SK-N-SH treated with all-trans-retinoic acid at 6 μM for 48 hours (cell line): ENCODE results near the gene DLG2.

ENCODE experiments used
- ATAC-seq: fragments of 200-7000 bp; cut with Tn5 transposase; 3 replicates; pipeline ENCODE4 v1.9.1; 2020; ENCODE audit warnings: mild to moderate bottlenecking, moderate library complexity
- ARNTL ChIP-seq: fragments of 450-650 bp; formaldehyde crosslinking; IDR thresholded peaks from 2 replicates; pipeline ENCODE4 v1.5.0; 2020; ENCODE audit warnings: low read depth, mild to moderate bottlenecking, moderate library complexity, borderline replicate concordance
- BACH2 ChIP-seq: fragments of 250-450 bp; sonication (Bioruptor Pico); IDR thresholded peaks from 2 replicates; pipeline ENCODE4 v1.9.0; 2021; ENCODE audit warnings: mild to moderate bottlenecking, borderline replicate concordance
- CSDC2 ChIP-seq: fragments of 250-450 bp; sonication (Bioruptor Pico); IDR thresholded peaks from 2 replicates; pipeline ENCODE4 v1.5.0; 2020; ENCODE audit warnings: mild to moderate bottlenecking, moderate library complexity
- CSRNP3 ChIP-seq: fragments of 250-450 bp; sonication (Bioruptor Pico); IDR thresholded peaks from 2 replicates; pipeline ENCODE4 v1.5.1; 2021; ENCODE audit warnings: mild to moderate bottlenecking, moderate library complexity
- ESRRG ChIP-seq: fragments of 250-450 bp; sonication (Bioruptor Pico); IDR thresholded peaks from 2 replicates; pipeline ENCODE4 v1.6.1; 2021; ENCODE audit warnings: mild to moderate bottlenecking
- GLIS3 ChIP-seq: fragments of 250-450 bp; sonication (Bioruptor Pico); IDR thresholded peaks from 2 replicates; pipeline ENCODE4 v1.5.0; 2020; ENCODE audit warnings: mild to moderate bottlenecking, moderate library complexity
- ISL1 ChIP-seq: fragments of 250-450 bp; sonication (Bioruptor Pico); IDR thresholded peaks from 2 replicates; pipeline ENCODE4 v2.1.2; 2022; ENCODE audit warnings: mild to moderate bottlenecking, moderate library complexity
- OSR1 ChIP-seq: fragments of 250-450 bp; sonication (Bioruptor Pico); IDR thresholded peaks from 2 replicates; pipeline ENCODE4 v1.8.0; 2022; ENCODE audit warnings: moderate library complexity, mild to moderate bottlenecking, inconsistent platforms
- PATZ1 ChIP-seq: fragments of 250-450 bp; sonication (Bioruptor Pico); IDR thresholded peaks from 2 replicates; pipeline ENCODE4 v1.8.0; 2020; ENCODE audit warnings: mild to moderate bottlenecking, moderate library complexity, borderline replicate concordance
- POU6F1 ChIP-seq: fragments of 250-450 bp; sonication (Bioruptor Pico); IDR thresholded peaks from 2 replicates; pipeline ENCODE4 v1.8.0; 2021; ENCODE audit warnings: low read depth, mild to moderate bottlenecking, moderate library complexity, borderline replicate concordance
- PPARA ChIP-seq: fragments of 250-450 bp; sonication (Bioruptor Pico); IDR thresholded peaks from 2 replicates; pipeline ENCODE4 v1.5.0; 2020; ENCODE audit warnings: mild to moderate bottlenecking, borderline replicate concordance
- RARB ChIP-seq: fragments of 250-450 bp; sonication (Bioruptor Pico); IDR thresholded peaks from 2 replicates; pipeline ENCODE4 v1.8.0; 2021; ENCODE audit warnings: mild to moderate bottlenecking, moderate library complexity
- SNAI2 ChIP-seq: fragments of 250-450 bp; sonication (Bioruptor Pico); IDR thresholded peaks from 2 replicates; pipeline ENCODE4 v1.5.0; 2020; ENCODE audit warnings: mild to moderate bottlenecking, moderate library complexity
- TCF4 ChIP-seq: fragments of 250-450 bp; sonication (Bioruptor Pico); IDR thresholded peaks from 2 replicates; pipeline ENCODE4 v1.8.0; 2021; ENCODE audit warnings: mild to moderate bottlenecking, moderate library complexity, borderline replicate concordance
- TOX ChIP-seq: fragments of 250-450 bp; sonication (Bioruptor Pico); IDR thresholded peaks from 2 replicates; pipeline ENCODE4 v1.8.0; 2021; ENCODE audit warnings: mild to moderate bottlenecking, moderate library complexity, borderline replicate concordance
- ZC3H10 ChIP-seq: fragments of 250-450 bp; sonication (Bioruptor Pico); IDR thresholded peaks from 2 replicates; pipeline ENCODE4 v1.5.1; 2021; ENCODE audit warnings: mild to moderate bottlenecking, moderate library complexity
- ZFP3 ChIP-seq: fragments of 250-450 bp; sonication (Bioruptor Pico); IDR thresholded peaks from 2 replicates; pipeline ENCODE4 v1.5.0; 2020; ENCODE audit warnings: mild to moderate bottlenecking, moderate library complexity
- ZFP30 ChIP-seq: fragments of 450-650 bp; formaldehyde crosslinking; IDR thresholded peaks from 2 replicates; pipeline ENCODE4 v1.5.0; 2022; ENCODE audit warnings: mild to moderate bottlenecking, moderate library complexity
- ZNF565 ChIP-seq: fragments of 450-650 bp; formaldehyde crosslinking; conservative IDR thresholded peaks from 2 replicates; pipeline ENCODE4 v1.5.0; 2020; ENCODE audit warnings: low read depth, mild to moderate bottlenecking, moderate library complexity
- ZNF70 ChIP-seq: fragments of 450-650 bp; formaldehyde crosslinking; IDR thresholded peaks from 2 replicates; pipeline ENCODE4 v1.5.0; 2020; ENCODE audit warnings: mild to moderate bottlenecking, moderate library complexity
- ZNF8 ChIP-seq: fragments of 450-650 bp; formaldehyde crosslinking; IDR thresholded peaks from 2 replicates; pipeline ENCODE4 v1.5.0; 2020; ENCODE audit warnings: mild to moderate bottlenecking, moderate library complexity
- TF ChIP-seq, protein P1 (sequence below): fragments of 250-450 bp; sonication (Bioruptor Pico); IDR thresholded peaks from 2 replicates; pipeline ENCODE4 v1.5.1; 2020; ENCODE audit warnings: low read depth, mild to moderate bottlenecking, moderate library complexity

DLG2 gene

DNA sequence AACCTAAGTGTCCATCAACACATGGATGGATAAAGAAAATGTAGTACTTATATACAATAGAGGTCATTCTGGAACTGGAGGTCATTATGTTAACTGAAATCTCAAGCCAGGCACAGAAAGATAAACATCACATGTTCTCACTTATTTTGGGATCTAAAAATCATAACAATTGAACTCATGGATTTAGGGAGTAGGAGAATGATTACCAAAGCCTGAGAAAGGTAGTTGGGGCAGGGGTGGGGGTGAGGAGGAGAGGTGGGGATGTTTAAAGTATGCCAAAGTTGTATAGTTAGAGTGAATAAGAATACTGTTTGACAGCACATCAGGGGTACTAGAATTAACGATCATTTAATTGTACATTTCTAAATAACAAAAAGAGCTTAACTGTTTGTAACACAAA is 1112.7 kb downstream of the DLG2 start:
- no peak for ATAC-seq
- TF ChIP-seq TOX (CRISPR knock-in tag), result no peak
- TF ChIP-seq PPARA, result no peak
- no peak for TF ChIP-seq ZNF8 (CRISPR knock-in tag)
- no peak for TF ChIP-seq ZFP30 (CRISPR knock-in tag)
- no peak for TF ChIP-seq BACH2 (CRISPR knock-in tag)
- no peak for TF ChIP-seq ZC3H10 (CRISPR knock-in tag)
- TF ChIP-seq SNAI2 (CRISPR knock-in tag), result no peak
- TF ChIP-seq ARNTL, result no peak
- TF ChIP-seq, protein P1, sequence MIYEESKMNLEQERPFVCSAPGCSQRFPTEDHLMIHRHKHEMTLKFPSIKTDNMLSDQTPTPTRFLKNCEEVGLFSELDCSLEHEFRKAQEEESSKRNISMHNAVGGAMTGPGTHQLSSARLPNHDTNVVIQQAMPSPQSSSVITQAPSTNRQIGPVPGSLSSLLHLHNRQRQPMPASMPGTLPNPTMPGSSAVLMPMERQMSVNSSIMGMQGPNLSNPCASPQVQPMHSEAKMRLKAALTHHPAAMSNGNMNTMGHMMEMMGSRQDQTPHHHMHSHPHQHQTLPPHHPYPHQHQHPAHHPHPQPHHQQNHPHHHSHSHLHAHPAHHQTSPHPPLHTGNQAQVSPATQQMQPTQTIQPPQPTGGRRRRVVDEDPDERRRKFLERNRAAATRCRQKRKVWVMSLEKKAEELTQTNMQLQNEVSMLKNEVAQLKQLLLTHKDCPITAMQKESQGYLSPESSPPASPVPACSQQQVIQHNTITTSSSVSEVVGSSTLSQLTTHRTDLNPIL (CRISPR knock-in tag), result no peak
- no peak for TF ChIP-seq ZNF70 (CRISPR knock-in tag)
- no peak for TF ChIP-seq TCF4 (CRISPR knock-in tag)
- no peak for TF ChIP-seq ISL1 (CRISPR knock-in tag)
- no peak for TF ChIP-seq ZFP3 (CRISPR knock-in tag)
- no peak for TF ChIP-seq ESRRG (CRISPR knock-in tag)
- TF ChIP-seq CSRNP3 (CRISPR knock-in tag), result no peak
- TF ChIP-seq POU6F1 (CRISPR knock-in tag), result no peak
- TF ChIP-seq GLIS3 (CRISPR knock-in tag), result no peak
- TF ChIP-seq CSDC2 (CRISPR knock-in tag), result no peak
- TF ChIP-seq RARB (CRISPR knock-in tag), result no peak

GRCh38 chr11:84503503-84503902 is 1123.6 kb downstream of the DLG2 start:
- TF ChIP-seq ZFP30 (CRISPR knock-in tag), result no peak
- TF ChIP-seq ARNTL, result no peak
- no peak for TF ChIP-seq PATZ1
- TF ChIP-seq ZNF565 (CRISPR knock-in tag), result no peak
- no peak for TF ChIP-seq TOX (CRISPR knock-in tag)
- TF ChIP-seq BACH2 (CRISPR knock-in tag), result no peak
- TF ChIP-seq CSDC2 (CRISPR knock-in tag), result no peak
- TF ChIP-seq ESRRG (CRISPR knock-in tag), result no peak
- no peak for TF ChIP-seq ZFP3 (CRISPR knock-in tag)
- TF ChIP-seq ZNF70 (CRISPR knock-in tag), result no peak
- TF ChIP-seq OSR1, result no peak
- no peak for TF ChIP-seq ZNF8 (CRISPR knock-in tag)
- no peak for TF ChIP-seq SNAI2 (CRISPR knock-in tag)
- no peak for TF ChIP-seq ISL1 (CRISPR knock-in tag)
- TF ChIP-seq CSRNP3 (CRISPR knock-in tag), result no peak
- no peak for TF ChIP-seq PPARA
- no peak for TF ChIP-seq RARB (CRISPR knock-in tag)
- TF ChIP-seq, all 23 proteins: peak for 0
- no peak for ATAC-seq

DNA sequence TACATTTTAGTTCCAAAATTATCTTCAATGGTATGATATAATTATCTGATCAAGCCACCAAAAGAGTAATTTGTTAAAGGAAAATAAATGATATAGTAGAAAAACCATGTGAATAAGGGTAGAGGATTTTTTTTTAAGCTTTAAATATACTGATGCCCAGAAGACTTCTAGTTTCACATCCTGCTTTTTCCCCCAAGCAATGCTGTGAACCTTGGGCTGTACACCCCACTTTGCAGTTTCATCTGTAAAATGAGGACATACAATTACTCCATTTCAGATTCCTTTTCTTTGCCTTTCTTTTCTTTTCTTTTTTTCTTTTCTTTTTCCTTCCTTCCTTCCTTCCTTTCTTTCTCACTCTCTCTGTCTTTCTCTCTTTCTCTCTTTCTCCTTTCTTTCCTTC is 1125.4 kb downstream of the DLG2 start:
- ATAC-seq, result no peak
- TF ChIP-seq ZFP30 (CRISPR knock-in tag) (no peak), RARB (CRISPR knock-in tag) (no peak), PATZ1 (no peak), POU6F1 (CRISPR knock-in tag) (no peak), ESRRG (CRISPR knock-in tag) (no peak), ARNTL (no peak), ZNF565 (CRISPR knock-in tag) (no peak), CSDC2 (CRISPR knock-in tag) (no peak), BACH2 (CRISPR knock-in tag) (no peak), CSRNP3 (CRISPR knock-in tag) (no peak)
- TF ChIP-seq, protein P1 (CRISPR knock-in tag), result no peak
